Measurements from ENCODE around the gene COL1A2. TPM values are rescaled to one million over a fixed set of nuclear protein-coding genes. Genes with fewer than 3 reads are reported as not detected.

COL1A2 gene
- polyA plus RNA-seq, 2 of the 4 experiments (the other 2 are of a cell fraction), result 0.14 TPM; not detected in 1

- TF ChIP-seq CHD2 (IDR thresholded peaks at IDR 0.05; ENCODE audit: low read length, partially characterized antibody) (no peak), BCL3 (IDR thresholded peaks at IDR 0.05) (no peak), REST (IDR thresholded peaks at IDR 0.05) (no peak), EP300 (IDR thresholded peaks at IDR 0.05) (no peak), MAZ (IDR thresholded peaks at IDR 0.05; ENCODE audit: borderline replicate concordance, low read depth, low read length) (no peak), FOSB (CRISPR knock-in tag; IDR thresholded peaks at IDR 0.05) (no peak), JUNB (IDR thresholded peaks at IDR 0.05) (no peak)
Measured at GRCh38 chr7:94352887-94353286, 41.8 kb upstream of the COL1A2 start (continued).

GRCh38 chr7:94354953-94355352 is 39.7 kb upstream of the COL1A2 start:
- Histone ChIP-seq H3K9me3 (no peaks in the 10 kb centered on the region), H3K4me2 (no peak overlapping the region), H3K4me3 (no peak overlapping the region), H3K4me1 (no peaks in the 10 kb centered on the region), H3K27ac (no peak overlapping the region)
- ChIA-PET CTCF (no interaction called here), POLR2A (no interaction called here)
- FAIRE-seq (no peak), DNase-seq (ENCODE audit: low read depth in 1 of 2, low spot score in 1 of 2) (no peak), ATAC-seq (no peak)
- no peak for TF ChIP-seq ZSCAN20 (CRISPR knock-in tag; IDR thresholded peaks at IDR 0.05)
- no peak for TF ChIP-seq PHF8 (IDR thresholded peaks at IDR 0.05; ENCODE audit: borderline replicate concordance, low read depth)
- no peak for TF ChIP-seq RFX5 (IDR thresholded peaks at IDR 0.05)
- TF ChIP-seq HMGXB4 (CRISPR knock-in tag; IDR thresholded peaks at IDR 0.05; ENCODE audit: borderline replicate concordance), result no peak
- no peak for TF ChIP-seq CEBPB (IDR thresholded peaks at IDR 0.05)
- TF ChIP-seq MAX (IDR thresholded peaks at IDR 0.05), result no peak
- no peak for TF ChIP-seq E2F6 (IDR thresholded peaks at IDR 0.05; ENCODE audit: borderline replicate concordance, low read depth)
- TF ChIP-seq MYC (IDR thresholded peaks at IDR 0.05; ENCODE audit: borderline replicate concordance, low read length), result no peak
- TF ChIP-seq GATA3 (IDR thresholded peaks at IDR 0.05; ENCODE audit: borderline replicate concordance), result no peak
- no peak for TF ChIP-seq FOXS1 (CRISPR knock-in tag; IDR thresholded peaks at IDR 0.05)
- TF ChIP-seq ZFP36 (IDR thresholded peaks at IDR 0.05; ENCODE audit: borderline replicate concordance, partially characterized antibody), result no peak
- no peak for TF ChIP-seq SMC3 (IDR thresholded peaks at IDR 0.05)
- no peak for TF ChIP-seq USF2 (IDR thresholded peaks at IDR 0.05)
- TF ChIP-seq PBX3 (IDR thresholded peaks at IDR 0.05), result no peak
- TF ChIP-seq RAD21 (conservative IDR thresholded peaks at IDR 0.05 in 1 of 2, IDR thresholded peaks at IDR 0.05 in 1 of 2), result no peak
- no peak for TF ChIP-seq MAFK (IDR thresholded peaks at IDR 0.05; ENCODE audit: partially characterized antibody)
- TF ChIP-seq NR3C1 (IDR thresholded peaks at IDR 0.05), result no peak
- TF ChIP-seq EHF (CRISPR knock-in tag; IDR thresholded peaks at IDR 0.05), result no peak
- no peak for TF ChIP-seq JUNB (IDR thresholded peaks at IDR 0.05)

Data from A549 (cell line).